A549 (cell line): Measurements from ENCODE around the gene STARD6. TPM values are rescaled to one million over a fixed set of nuclear protein-coding genes. Genes with fewer than 3 reads are reported as not detected.

Source experiments
- ATAC-seq, 2 experiments: fragments of 200-7000 bp in 1 of 2; fragments of >200 bp in 1 of 2; cut with Nextera tagmentation in 1 of 2; cut with Tn5 transposase in 1 of 2; 3 replicates each; pipeline versions ENCODE4 v1.8.0 to v1.9.1; 2018 to 2020; ENCODE audit warnings: mild to moderate bottlenecking in 1 of 2, moderate library complexity in 1 of 2
- CTCF ChIA-PET: fragments of 300-600 bp; sonication (Branson Sonifier 250); formaldehyde crosslinking; extraction: SDS; loops from one replicate; lab custom pipeline; 2021; ENCODE audit warnings: antibody characterized with exemption, inconsistent platforms; lab: Yijun Ruan, JAX
- POLR2A ChIA-PET: fragments of 350-600 bp; formaldehyde crosslinking; extraction: SDS; loops from one replicate; lab custom pipeline; 2021; ENCODE audit warnings: antibody characterized with exemption, inconsistent platforms; lab: Yijun Ruan, JAX
- DNase-seq, 2 experiments: peaks; one replicate each; pipeline versions ENCODE4 v3.0.0 to v3.0.0-alpha.2; 2011 to 2016; ENCODE audit warnings: low read depth in 1 of 2, low spot score in 1 of 2
- FAIRE-seq: peaks from 2 replicates; lab custom pipeline; 2011; peaks lifted over from hg19 to GRCh38; lab: Jason Lieb, UNC
- H3K27ac ChIP-seq, 2 experiments: fragments of >200 bp; sonication (Bioruptor Twin); formaldehyde crosslinking; 3 replicates each; pipeline ENCODE4 v1.5.1; 2016 to 2017
- H3K4me1 ChIP-seq: fragments of >200 bp; sonication (Bioruptor Twin); formaldehyde crosslinking; 3 replicates; pipeline ENCODE4 v1.6.1; 2016
- H3K4me2 ChIP-seq: fragments of >200 bp; sonication (Bioruptor Twin); formaldehyde crosslinking; 3 replicates; pipeline ENCODE4 v1.6.1; 2016
- H3K4me3 ChIP-seq: fragments of >200 bp; sonication (Bioruptor Twin); formaldehyde crosslinking; 3 replicates; pipeline ENCODE4 v1.5.1; 2016
- H3K9me3 ChIP-seq: fragments of >200 bp; sonication (Bioruptor Twin); formaldehyde crosslinking; 3 replicates; pipeline ENCODE4 v1.6.1; 2016
- CBX2 ChIP-seq: fragments of 200-600 bp; sonication (generic); IDR thresholded peaks from 2 replicates; pipeline ENCODE4 v1.6.1; 2016; ENCODE audit warnings: low read depth, mild to moderate bottlenecking, borderline replicate concordance
- CTCF ChIP-seq: fragments of >200 bp; sonication (Bioruptor Twin); formaldehyde crosslinking; IDR thresholded peaks from 3 replicates; pipeline ENCODE4 v1.5.1; 2016
- E2F6 ChIP-seq: IDR thresholded peaks from 2 replicates; pipeline ENCODE4 v1.6.1; 2012; ENCODE audit warnings: low read depth, borderline replicate concordance
- EP300 ChIP-seq, 2 experiments: fragments of >200 bp; sonication (Bioruptor Twin); formaldehyde crosslinking; IDR thresholded peaks; 2 replicates in 1 of 2; 3 replicates in 1 of 2; pipeline ENCODE4 v1.6.1; 2016 to 2017
- ESRRA ChIP-seq: fragments of 150-350 bp; IDR thresholded peaks from 2 replicates; pipeline ENCODE4 v1.6.1; 2014; ENCODE audit warnings: mild to moderate bottlenecking, low read length, borderline replicate concordance
- HOXA7 ChIP-seq: fragments of 250-450 bp; sonication (Bioruptor Pico); IDR thresholded peaks from 2 replicates; pipeline ENCODE4 v1.5.0; 2020; ENCODE audit warnings: mild to moderate bottlenecking, moderate library complexity
- JUN ChIP-seq, 2 experiments: fragments of >200 bp; sonication (Bioruptor Twin); formaldehyde crosslinking; IDR thresholded peaks; 2 replicates in 1 of 2; 3 replicates in 1 of 2; pipeline ENCODE4 v1.6.1; 2016 to 2017
- MAFK ChIP-seq: fragments of 450-650 bp; IDR thresholded peaks from 2 replicates; pipeline ENCODE4 v1.6.1; 2014; ENCODE audit not compliant: partially characterized antibody
- MYC ChIP-seq: IDR thresholded peaks from 2 replicates; pipeline ENCODE4 v1.6.1; 2012; ENCODE audit warnings: mild to moderate bottlenecking, inconsistent platforms, low read length, improper control_type of control experiment, borderline replicate concordance
- NR3C1 ChIP-seq: fragments of >200 bp; sonication (Bioruptor Twin); formaldehyde crosslinking; IDR thresholded peaks from 3 replicates; pipeline ENCODE4 v1.6.1; 2017
- PHF8 ChIP-seq: fragments of 200-600 bp; sonication (generic); IDR thresholded peaks from 2 replicates; pipeline ENCODE4 v1.6.1; 2016; ENCODE audit warnings: low read depth, mild to moderate bottlenecking, antibody characterized with exemption, moderate library complexity, borderline replicate concordance
- POLR2A ChIP-seq: IDR thresholded peaks from 2 replicates; pipeline ENCODE4 v1.6.1; 2012; ENCODE audit warnings: mild to moderate bottlenecking, low read length
- RAD21 ChIP-seq, 2 experiments: fragments of >200 bp in 1 of 2; sonication (Bioruptor Twin) in 1 of 2; formaldehyde crosslinking in 1 of 2; IDR thresholded peaks in 1 of 2; conservative IDR thresholded peaks in 1 of 2; 2 replicates in 1 of 2; 3 replicates in 1 of 2; pipeline ENCODE4 v1.6.1; 2012 to 2018; ENCODE audit warnings: inconsistent platforms in 1 of 2
- RARB ChIP-seq: fragments of 250-450 bp; sonication (Bioruptor Pico); IDR thresholded peaks from 2 replicates; pipeline ENCODE4 v1.8.0; 2021; ENCODE audit warnings: mild to moderate bottlenecking, moderate library complexity
- RCOR1 ChIP-seq: fragments of 150-350 bp; IDR thresholded peaks from 2 replicates; pipeline ENCODE4 v1.6.1; 2014; ENCODE audit warnings: antibody characterized with exemption, low read length, low read depth
- RFX5 ChIP-seq: fragments of 450-650 bp; IDR thresholded peaks from 2 replicates; pipeline ENCODE4 v1.7.1; 2014; ENCODE audit warnings: antibody characterized with exemption, mild to moderate bottlenecking, moderate library complexity
- RNF2 ChIP-seq: fragments of 200-600 bp; sonication (generic); IDR thresholded peaks from 2 replicates; pipeline ENCODE4 v1.6.1; 2016; ENCODE audit warnings: low read depth, mild to moderate bottlenecking, antibody characterized with exemption, moderate library complexity, borderline replicate concordance
- SMC3 ChIP-seq: fragments of >200 bp; sonication (Bioruptor Twin); formaldehyde crosslinking; IDR thresholded peaks from 3 replicates; pipeline ENCODE4 v1.6.1; 2018; ENCODE audit warnings: inconsistent platforms
- SREBF2 ChIP-seq: fragments of 450-650 bp; IDR thresholded peaks from 2 replicates; pipeline ENCODE4 v1.6.1; 2014; ENCODE audit warnings: mild to moderate bottlenecking, moderate library complexity
- USF2 ChIP-seq: fragments of 450-650 bp; IDR thresholded peaks from 2 replicates; pipeline ENCODE4 v1.6.1; 2014; ENCODE audit warnings: antibody characterized with exemption
- ZNF302 ChIP-seq: fragments of 250-450 bp; sonication (Bioruptor Pico); IDR thresholded peaks from 2 replicates; pipeline ENCODE4 v1.9.0; 2021; ENCODE audit warnings: inconsistent platforms, mild to moderate bottlenecking, moderate library complexity
- ZSCAN20 ChIP-seq: fragments of 250-450 bp; sonication (Bioruptor Pico); IDR thresholded peaks from 2 replicates; pipeline ENCODE4 v1.8.0; 2022; ENCODE audit warnings: mild to moderate bottlenecking, moderate library complexity
- WGBS: methylation state at CpG from one replicate; pipeline ENCODE4 v1.1.6; 2017; ENCODE audit errors: missing lambda C conversion rate; 5-methylcytosine and 5-hydroxymethylcytosine counted together
- polyA minus RNA-seq: library from RNA; depleted of rRNA, polyadenylated mRNA; stranded (reverse); fragments of >200 nt; gene quantifications from 2 replicates; pipeline ENCODE4 v1.2.3, GENCODE V29; 2011; rRNA and poly(A)+ RNA removed
- polyA plus RNA-seq, 4 experiments: library from polyadenylated mRNA; depleted of rRNA in 3 of 4; stranded (reverse); fragments of >200 nt; fragmentation: RNase III in 1 of 4; extraction: RNeasy Plus Mini Kit Qiagen cat#74134 plus additional on column Dnase treatment in 1 of 4; gene quantifications; 2 replicates in 3 of 4; 3 replicates in 1 of 4; pipeline ENCODE4 v1.2.3, GENCODE V29; 2011 to 2017
- TF ChIP-seq, protein P1 (sequence below): IDR thresholded peaks from 2 replicates; pipeline ENCODE4 v1.6.1; 2012
- TF ChIP-seq, protein P2 (sequence below): fragments of 250-450 bp; sonication (Bioruptor Pico); IDR thresholded peaks from 2 replicates; pipeline ENCODE4 v1.5.0; 2021; ENCODE audit warnings: mild to moderate bottlenecking, moderate library complexity, borderline replicate concordance

Gene STARD6
- polyA plus RNA-seq (2011; rRNA removed) (not detected in 2 replicates), polyA plus RNA-seq (2017; fragmentation: RNase III; extraction: RNeasy Plus Mini Kit Qiagen cat#74134 plus additional on column Dnase treatment) (not detected in 3 replicates), polyA minus RNA-seq (not detected in 2 replicates)
- polyA plus RNA-seq (2012; cell fraction: cytosol; rRNA removed): not detected in 2 replicates
- not detected in 2 replicates for polyA plus RNA-seq (2012; cell fraction: nucleus; rRNA removed)

GRCh38 chr18:54357660-54358494 lies at the start of gene STARD6, which contains the start of gene C18orf54:
Gene STARD6 (minus strand): TSS chr18:54357858. CDS start chr18:54354573, 3,285 bp downstream.
Gene C18orf54 (plus strand): TSS chr18:54357906. CDS start chr18:54360573, 2,667 bp downstream.
- H3K4me1 ChIP-seq: 0 out of 3 replicates have a peak, but pooled peaks cover 4% of the 10 kb centered on the region
- peak within 1 kb of the TSS; percentile 70 for H3K4me2 ChIP-seq
- no peaks in the 10 kb centered on the region for H3K9me3 ChIP-seq
- peak within 1 kb of the TSS; percentile 78 for H3K4me3 ChIP-seq
- DNase-seq (peak; percentile 77 to 90), ATAC-seq (peak; percentile 97 to 99), FAIRE-seq (no peak)
- ChIA-PET POLR2A (interaction anchor here (1.0 kb wide), 1 partner anchor 35 kb away, joined by 4 read pairs; no protein-coding TSS in a partner anchor), CTCF (interaction anchor here (0.6 to 1.6 kb wide), 10 partner anchors 9 to 646 kb away, joined by 3 to 5 read pairs (median 3); no protein-coding TSS in a partner anchor)
- TF ChIP-seq MAFK (no peak), SMC3 (peak; percentile 30; the same call in 1 of the 3 replicates), MYC (no peak), CTCF (peak; percentile 48), RNF2 (no peak), ZSCAN20 (CRISPR knock-in tag) (no peak), RAD21 (conservative IDR thresholded peaks at IDR 0.05 in 1 of 2, IDR thresholded peaks at IDR 0.05 in 1 of 2) (peak; percentile 16 to 29; a peak in 2 of 5 replicates), E2F6 (0 out of 2 replicates have a peak, but pooled peaks have one; percentile 47), NR3C1 (no peak), HOXA7 (CRISPR knock-in tag) (no peak), POLR2A (peak; percentile 61), USF2 (no peak), PHF8 (peak; percentile 33; the same call in 1 of the 2 replicates), JUN (IDR thresholded peaks at IDR 0.05) (peak in 1 of 2 experiments; percentile 49; a peak in 1 of 5 replicates), ESRRA (no peak)
- 4% methylated on average over 27 of the region's 62 CpGs for WGBS
- H3K27ac ChIP-seq: peak within 1 kb of the TSS; percentile 86 to 96

DNA sequence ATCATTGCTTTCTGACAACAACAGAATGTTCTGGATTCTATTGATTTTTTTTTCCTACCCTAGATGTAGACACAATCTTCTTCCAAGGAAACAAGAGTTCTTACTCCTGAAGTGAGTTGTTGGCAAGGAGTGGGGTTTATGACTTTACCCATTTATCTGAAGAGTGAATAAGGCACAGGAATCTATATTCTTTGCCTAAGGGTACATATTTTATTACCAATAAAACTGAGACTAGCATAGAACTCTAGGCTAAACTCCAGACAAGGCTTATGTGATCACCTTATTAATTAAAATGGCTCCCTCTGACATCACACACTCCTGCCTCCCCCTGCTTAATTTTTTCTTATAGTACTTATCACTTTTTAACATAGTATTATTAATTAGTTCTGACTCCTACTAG lies 47.6 kb upstream of the STARD6 start:
- no peak for FAIRE-seq
- CTCF ChIA-PET: interaction anchor here (1.5 kb wide), 1 partner anchor 13 kb away, joined by 4 read pairs; no protein-coding TSS in a partner anchor

DNA sequence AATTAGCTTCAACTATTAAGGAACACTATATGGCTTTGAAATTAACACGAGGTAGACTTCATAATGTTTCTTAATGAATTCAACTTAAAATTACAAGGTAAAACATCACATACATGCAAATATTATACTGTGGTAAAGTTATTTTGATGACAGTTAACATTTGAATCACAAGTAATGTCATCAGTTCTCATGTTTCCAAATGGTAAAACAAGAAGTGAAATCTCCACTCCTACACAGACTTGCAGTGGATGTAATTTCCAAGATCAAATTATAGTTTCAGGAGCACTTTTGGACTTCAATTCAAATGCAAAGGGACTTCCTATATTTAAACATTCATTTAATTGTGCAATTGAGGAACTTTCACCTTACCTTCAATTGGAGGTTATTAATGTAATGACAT lies 39.1 kb upstream of the STARD6 start:
- FAIRE-seq: no peak
- no peak for TF ChIP-seq E2F6
- TF ChIP-seq, protein P1, sequence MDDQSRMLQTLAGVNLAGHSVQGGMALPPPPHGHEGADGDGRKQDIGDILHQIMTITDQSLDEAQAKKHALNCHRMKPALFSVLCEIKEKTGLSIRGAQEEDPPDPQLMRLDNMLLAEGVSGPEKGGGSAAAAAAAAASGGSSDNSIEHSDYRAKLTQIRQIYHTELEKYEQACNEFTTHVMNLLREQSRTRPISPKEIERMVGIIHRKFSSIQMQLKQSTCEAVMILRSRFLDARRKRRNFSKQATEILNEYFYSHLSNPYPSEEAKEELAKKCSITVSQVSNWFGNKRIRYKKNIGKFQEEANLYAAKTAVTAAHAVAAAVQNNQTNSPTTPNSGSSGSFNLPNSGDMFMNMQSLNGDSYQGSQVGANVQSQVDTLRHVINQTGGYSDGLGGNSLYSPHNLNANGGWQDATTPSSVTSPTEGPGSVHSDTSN: no peak
- TF ChIP-seq RARB: no peak
- TF ChIP-seq, protein P2, sequence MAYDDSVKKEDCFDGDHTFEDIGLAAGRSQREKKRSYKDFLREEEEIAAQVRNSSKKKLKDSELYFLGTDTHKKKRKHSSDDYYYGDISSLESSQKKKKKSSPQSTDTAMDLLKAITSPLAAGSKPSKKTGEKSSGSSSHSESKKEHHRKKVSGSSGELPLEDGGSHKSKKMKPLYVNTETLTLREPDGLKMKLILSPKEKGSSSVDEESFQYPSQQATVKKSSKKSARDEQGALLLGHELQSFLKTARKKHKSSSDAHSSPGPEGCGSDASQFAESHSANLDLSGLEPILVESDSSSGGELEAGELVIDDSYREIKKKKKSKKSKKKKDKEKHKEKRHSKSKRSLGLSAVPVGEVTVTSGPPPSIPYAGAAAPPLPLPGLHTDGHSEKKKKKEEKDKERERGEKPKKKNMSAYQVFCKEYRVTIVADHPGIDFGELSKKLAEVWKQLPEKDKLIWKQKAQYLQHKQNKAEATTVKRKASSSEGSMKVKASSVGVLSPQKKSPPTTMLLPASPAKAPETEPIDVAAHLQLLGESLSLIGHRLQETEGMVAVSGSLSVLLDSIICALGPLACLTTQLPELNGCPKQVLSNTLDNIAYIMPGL: no peak
- no peak for TF ChIP-seq ZSCAN20 (CRISPR knock-in tag)
- TF ChIP-seq POLR2A: no peak
- TF ChIP-seq CBX2: no peak
- TF ChIP-seq RCOR1: no peak
- TF ChIP-seq SREBF2: no peak
- TF ChIP-seq EP300 (IDR thresholded peaks at IDR 0.05): no peak
- no peak for TF ChIP-seq RFX5

More for the DNA sequence above, 47.6 kb upstream of the STARD6 start:
- no peaks in the 10 kb centered on the region for H3K4me1 ChIP-seq
- no peaks in the 10 kb centered on the region for H3K9me3 ChIP-seq
- TF ChIP-seq MAFK: no peak
- no peak for TF ChIP-seq ZNF302 (CRISPR knock-in tag)
- POLR2A ChIA-PET: no interaction called here
- H3K4me3 ChIP-seq: no peak overlapping the region
- no peak overlapping the region for H3K4me2 ChIP-seq
- no peak overlapping the region for H3K27ac ChIP-seq
- DNase-seq (no peak), ATAC-seq (no peak)

More for the DNA sequence above, 39.1 kb upstream of the STARD6 start:
- ChIA-PET CTCF (no interaction called here), POLR2A (no interaction called here)
- ATAC-seq: no peak
- Histone ChIP-seq H3K27ac (no peak overlapping the region), H3K4me2 (no peak overlapping the region), H3K4me1 (no peaks in the 10 kb centered on the region), H3K9me3 (no peaks in the 10 kb centered on the region), H3K4me3 (no peak overlapping the region)
- WGBS: 7% methylated on average over 1 of the region's 1 CpG
- no peak for DNase-seq
